GM19463 (cell line): Measurements from ENCODE around the gene ALKBH4.
"Not testable (repeated sequence)": the region's sequence is repeated elsewhere in the genome, so short reads cannot be mapped to it uniquely, and the experiment has no call there.

Experiments
- ATAC-seq: cut with Tn5 transposase; IDR thresholded peaks from one replicate; pipeline ENCODE4 v1.9.1; 2021; ENCODE audit warnings: mild to moderate bottlenecking, moderate library complexity; ENCODE audit not compliant: unreplicated experiment

ALKBH4 gene

DNA sequence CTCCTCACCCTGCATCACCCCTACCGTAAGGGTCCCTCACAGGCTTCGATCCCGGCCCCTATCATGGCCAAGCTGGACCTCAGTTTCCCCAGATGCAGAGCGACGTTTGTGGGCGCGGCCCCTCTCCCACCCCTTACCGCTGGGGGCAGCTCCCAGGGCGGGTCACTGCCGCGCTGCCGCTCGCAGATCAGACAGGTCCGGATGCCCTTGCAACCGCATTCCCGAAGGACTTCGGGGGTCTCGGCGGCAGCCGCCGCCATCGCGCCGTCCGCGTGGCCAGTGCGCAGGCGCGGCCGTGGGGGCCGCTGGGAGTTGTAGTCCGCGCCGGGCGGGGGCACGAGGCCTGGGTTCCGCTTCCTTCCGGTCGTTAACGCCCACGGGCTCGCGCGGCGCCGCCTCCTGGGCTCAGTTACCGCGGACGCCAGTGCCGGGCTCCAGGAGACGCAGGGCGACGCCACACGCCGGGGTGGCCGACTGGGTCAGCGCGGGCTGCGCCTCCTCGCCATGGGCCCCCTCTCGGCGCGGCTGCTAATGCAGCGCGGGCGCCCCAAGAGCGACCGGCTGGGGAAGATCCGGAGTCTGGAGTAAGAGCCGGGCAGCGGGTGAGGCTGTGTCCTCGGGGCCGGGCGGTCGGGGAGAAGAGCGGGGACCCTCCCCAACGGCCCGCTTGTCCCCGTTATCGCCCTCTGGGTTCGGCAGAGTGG, at the start of gene ALKBH4, which contains the start of gene LRWD1:
Gene ALKBH4, minus strand, starts transcription at position 287 of the 704 bp plus-strand sequence. Its CDS starts 27 bp downstream, at position 260.
Gene LRWD1, plus strand, starts transcription at position 408 of the 704 bp plus-strand sequence. Its CDS starts 97 bp downstream, at position 505.
- peak; percentile 94 for ATAC-seq

DNA sequence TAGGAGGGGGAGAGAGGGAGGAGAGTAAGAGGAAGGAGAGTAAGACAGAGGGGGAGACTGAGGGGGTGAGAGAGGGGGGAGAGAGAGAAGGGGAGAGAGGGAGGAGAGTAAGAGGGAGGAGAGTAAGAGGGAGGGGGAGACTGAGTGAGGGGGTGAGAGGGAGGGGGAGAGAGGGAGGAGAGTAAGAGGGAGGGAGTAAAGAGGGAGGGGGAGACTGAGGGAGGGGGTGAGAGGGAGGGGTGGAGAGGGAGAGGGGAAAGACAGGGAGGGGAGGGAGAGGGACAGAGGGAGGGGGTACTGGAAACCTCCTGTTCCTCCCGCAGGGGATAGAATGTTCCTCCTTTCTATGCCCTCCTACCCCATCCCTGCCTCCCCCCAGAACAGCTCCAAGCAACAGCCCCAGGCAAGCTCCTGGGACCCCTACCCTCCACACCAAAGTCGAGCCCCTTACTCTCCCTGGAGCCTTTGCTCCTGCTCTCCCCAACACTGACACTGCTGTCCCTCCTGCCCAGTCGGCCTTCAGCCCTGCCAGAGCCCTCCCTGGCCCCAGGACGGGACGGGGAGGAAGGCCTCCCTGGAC, 48.1 kb upstream of the ALKBH4 start:
- ATAC-seq: not testable (repeated sequence)

GRCh38 chr7:102511860-102512522, 47.3 kb upstream of the ALKBH4 start:
- ATAC-seq: peak; percentile 48

DNA sequence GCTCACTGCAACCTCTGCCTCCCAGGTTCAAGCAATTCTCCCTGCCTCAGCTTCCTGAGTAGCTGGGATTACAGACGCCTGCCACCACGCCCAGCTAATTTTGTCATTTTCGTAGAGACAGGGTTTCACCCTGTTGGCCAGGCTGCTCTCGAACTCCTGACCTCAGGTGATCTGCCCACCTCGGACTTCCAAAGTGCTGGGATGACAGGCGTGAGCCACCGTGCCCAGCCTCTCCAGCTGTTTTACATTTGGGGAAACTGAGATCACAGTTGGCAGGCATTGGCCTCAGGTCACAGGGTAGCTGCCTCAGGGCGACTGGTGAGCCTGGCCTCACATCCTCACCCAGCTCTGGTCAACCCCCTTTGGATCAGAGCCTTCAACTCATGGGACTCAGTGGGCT, 45.9 kb upstream of the ALKBH4 start:
- not testable (repeated sequence) for ATAC-seq

DNA sequence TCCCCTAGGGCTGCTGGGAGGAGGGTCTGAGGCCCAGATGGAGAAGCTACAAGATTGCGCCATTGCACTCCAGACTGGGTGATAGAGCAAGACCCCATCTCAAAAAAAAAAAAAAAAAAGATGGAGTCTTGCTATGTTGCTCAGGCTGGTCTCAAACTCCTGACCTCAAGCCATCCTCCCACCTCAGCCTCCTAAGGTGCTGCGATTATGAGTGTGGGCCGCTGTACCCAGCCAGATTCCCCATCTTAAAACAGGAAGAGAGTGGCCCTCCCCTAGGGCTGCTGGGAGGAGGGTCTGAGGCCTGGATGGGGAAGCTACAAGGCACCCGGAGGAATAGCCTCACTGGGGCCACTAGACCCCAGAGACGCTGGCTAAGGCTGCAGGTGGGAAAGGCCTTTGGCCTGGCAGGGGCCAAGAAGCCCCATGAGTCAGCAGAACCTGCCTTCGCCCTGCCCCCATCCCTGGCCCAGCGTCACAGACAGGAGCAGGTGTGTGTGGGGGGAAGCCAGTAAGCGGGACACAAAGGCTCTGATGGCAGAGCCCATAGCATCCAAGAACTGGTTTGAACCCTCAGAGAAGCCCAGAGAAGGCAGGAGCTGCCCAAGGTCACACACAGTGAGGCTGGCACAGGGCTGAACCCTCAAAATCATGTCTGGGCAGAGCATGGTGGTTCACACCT, 42.9 kb upstream of the ALKBH4 start:
- not testable (repeated sequence) for ATAC-seq

GRCh38 chr7:102505298-102506185, 40.9 kb upstream of the ALKBH4 start:
- not testable (repeated sequence) for ATAC-seq

DNA sequence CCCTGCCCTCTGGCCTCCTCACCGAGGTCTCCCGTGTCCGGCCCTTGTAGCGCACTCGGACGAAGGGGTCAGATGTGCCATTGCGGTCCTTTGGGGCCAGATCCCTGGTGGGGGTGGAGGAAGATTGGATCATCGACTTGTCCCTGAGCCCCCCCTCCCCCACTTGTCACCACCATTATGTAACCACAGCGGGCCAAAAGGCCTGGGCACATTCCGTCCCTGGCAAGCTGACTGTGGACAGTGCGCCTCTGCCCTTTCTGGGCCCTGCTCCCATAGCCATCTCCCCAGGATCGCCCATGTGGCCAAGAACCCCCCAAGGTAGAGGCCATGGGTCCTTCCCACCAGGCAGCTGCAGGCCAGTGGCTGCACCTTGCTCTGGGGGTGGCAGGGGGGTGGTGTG, 38.5 kb upstream of the ALKBH4 start:
- ATAC-seq: not testable (repeated sequence)

GRCh38 chr7:102498321-102498720, 33.7 kb upstream of the ALKBH4 start:
- ATAC-seq: not testable (repeated sequence)

GRCh38 chr7:102497308-102497707, 32.6 kb upstream of the ALKBH4 start:
- not testable (repeated sequence) for ATAC-seq

DNA sequence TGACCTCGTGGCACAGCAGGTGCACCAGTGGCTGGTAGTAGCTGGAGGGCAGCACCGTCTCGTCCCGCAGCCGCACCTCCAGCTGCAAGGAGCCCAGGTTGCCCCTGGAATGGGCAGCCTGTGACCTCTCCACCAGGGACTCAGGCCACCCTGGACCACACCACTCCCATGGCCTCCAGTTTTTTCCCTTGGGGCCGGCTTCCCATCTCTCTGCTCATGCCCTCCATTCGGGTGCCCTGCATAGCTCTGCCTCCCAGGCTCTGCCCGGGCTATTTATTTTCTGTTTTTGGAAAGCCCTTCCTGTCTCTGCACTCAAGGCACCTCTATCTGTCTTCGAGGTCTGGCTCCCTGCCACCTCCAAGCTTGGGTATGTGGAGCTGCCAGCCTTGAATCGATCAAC, 32.2 kb upstream of the ALKBH4 start:
- not testable (repeated sequence) for ATAC-seq

- ATAC-seq: peak; percentile 71
Measured at GRCh38 chr7:102494473-102495149, 29.9 kb upstream of the ALKBH4 start.

- not testable (repeated sequence) for ATAC-seq
Measured at GRCh38 chr7:102494026-102494425, 29.4 kb upstream of the ALKBH4 start.

GRCh38 chr7:102493220-102493935, 28.7 kb upstream of the ALKBH4 start:
- ATAC-seq: not testable (repeated sequence)

GRCh38 chr7:102490529-102491075, 25.9 kb upstream of the ALKBH4 start:
- ATAC-seq: peak; percentile 47

GRCh38 chr7:102484317-102484716, 19.7 kb upstream of the ALKBH4 start:
- not testable (repeated sequence) for ATAC-seq

DNA sequence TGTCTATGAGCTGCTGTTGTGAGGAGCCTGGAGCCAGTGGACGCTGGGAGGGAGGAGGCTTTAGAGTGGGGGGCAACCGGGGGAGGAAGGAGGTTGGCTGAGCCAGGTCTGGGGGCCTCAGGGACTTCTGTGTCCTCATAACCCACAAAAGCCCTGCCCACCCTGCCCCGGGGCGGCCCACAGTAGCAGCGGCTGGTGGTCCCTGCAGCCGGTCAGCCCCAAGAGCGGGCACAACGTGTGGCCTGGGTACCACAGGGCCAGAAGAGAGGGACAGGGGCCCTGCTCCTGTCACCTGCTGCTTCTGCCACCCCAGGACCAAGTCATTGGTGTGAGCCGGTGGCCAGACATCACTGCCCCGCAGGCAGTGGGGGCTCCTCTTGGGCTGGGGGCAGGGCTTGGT, 17.3 kb upstream of the ALKBH4 start:
- ATAC-seq: not testable (repeated sequence)

GRCh38 chr7:102479982-102480637, 15.4 kb upstream of the ALKBH4 start:
- not testable (repeated sequence) for ATAC-seq

- ATAC-seq: peak; percentile 24
Measured at GRCh38 chr7:102479209-102479584, 14.5 kb upstream of the ALKBH4 start.
